K562 (cell line): Measurements from ENCODE around the gene CUEDC2. TPM values are rescaled to one million over a fixed set of nuclear protein-coding genes. Genes with fewer than 3 reads are reported as not detected.

Experiments
- CCAR2 ChIP-seq: fragments of 200-400 bp; formaldehyde crosslinking; IDR thresholded peaks from 2 replicates; pipeline ENCODE4 v1.6.1; 2017; ENCODE audit warnings: mild to moderate bottlenecking, low read depth, low read length
- ELF2 ChIP-seq: fragments of 250-450 bp; sonication (Bioruptor Pico); IDR thresholded peaks from 2 replicates; pipeline ENCODE4 v1.5.0; 2021; ENCODE audit warnings: mild to moderate bottlenecking
- ETV5 ChIP-seq: sonication (generic); formaldehyde crosslinking; IDR thresholded peaks from 2 replicates; pipeline ENCODE4 v1.4.0; 2020; ENCODE audit warnings: low read depth, mild to moderate bottlenecking, missing genetic modification reagents
- HNRNPK ChIP-seq: fragments of 200-400 bp; formaldehyde crosslinking; IDR thresholded peaks from one replicate; pipeline ENCODE4 v1.6.1; 2018; ENCODE audit warnings: mild to moderate bottlenecking, low read depth, low read length; ENCODE audit not compliant: poor library complexity, severe bottlenecking
- JUNB ChIP-seq: fragments of 450-650 bp; formaldehyde crosslinking; conservative IDR thresholded peaks from 2 replicates; pipeline ENCODE4 v1.4.0; 2020; ENCODE audit warnings: mild to moderate bottlenecking
- TBP ChIP-seq: optimal IDR thresholded peaks from 2 replicates; pipeline ENCODE3; 2011; ENCODE audit warnings: low read depth, low read length, improper control_type of control experiment
- TEAD2 ChIP-seq: fragments of 450-650 bp; IDR thresholded peaks from 2 replicates; pipeline ENCODE4 v1.6.1; 2016; ENCODE audit warnings: missing genetic modification characterization, control low read depth, missing compliant biosample characterization
- ZFP36 ChIP-seq: fragments of 150-350 bp; IDR thresholded peaks from 2 replicates; pipeline ENCODE4 v1.6.1; 2018; ENCODE audit warnings: low read length, low read depth; ENCODE audit not compliant: partially characterized antibody
- ZSCAN32 ChIP-seq: fragments of 450-650 bp; formaldehyde crosslinking; IDR thresholded peaks from 2 replicates; pipeline ENCODE4 v1.4.0; 2020; ENCODE audit warnings: mild to moderate bottlenecking, moderate library complexity
- polyA plus RNA-seq, 8 experiments: library from polyadenylated mRNA; depleted of rRNA in 4 of 8; stranded (reverse) in 5 of 8; unstranded in 3 of 8; fragments of >200 nt; fragmentation: Nextera tagmentation in 2 of 8; fragmentation: Illumina TruSeq in 1 of 8; extraction: Ambion mirVana in 2 of 8; extraction: Trizol in 1 of 8; gene quantifications; 2 replicates each; pipeline versions ENCODE4 v1.2.1 to v1.2.3, GENCODE V29; 2011 to 2014; ENCODE audit warnings: inconsistent platforms in 1 of 8, missing spikeins in 1 of 8
- total RNA-seq, 7 experiments: library from RNA; depleted of rRNA in 6 of 7; stranded (reverse); fragments of >200 nt in 6 of 7; fragmentation: Illumina TruSeq in 2 of 7; extraction: Trizol in 2 of 7; gene quantifications; 2 replicates each; pipeline versions ENCODE4 v1.2.1 to v1.2.3, GENCODE V29; 2011 to 2021; ENCODE audit warnings: low replicate concordance in 1 of 7
- TF ChIP-seq, protein P1 (sequence below): fragments of 250-450 bp; sonication (Bioruptor Pico); IDR thresholded peaks from 2 replicates; pipeline ENCODE4 v1.8.0; 2022; ENCODE audit warnings: moderate library complexity, mild to moderate bottlenecking, inconsistent platforms
- TF ChIP-seq, protein P2 (sequence below): sonication (generic); IDR thresholded peaks from 2 replicates; pipeline ENCODE4 v1.6.1; 2016

The CUEDC2 gene
- total and polyA plus RNA-seq, 9 of the 15 experiments (the other 6 are each of a cell fraction or from before 2014, with no cell fraction given): 8.5 to 48.9 (median 27.4) TPM

DNA sequence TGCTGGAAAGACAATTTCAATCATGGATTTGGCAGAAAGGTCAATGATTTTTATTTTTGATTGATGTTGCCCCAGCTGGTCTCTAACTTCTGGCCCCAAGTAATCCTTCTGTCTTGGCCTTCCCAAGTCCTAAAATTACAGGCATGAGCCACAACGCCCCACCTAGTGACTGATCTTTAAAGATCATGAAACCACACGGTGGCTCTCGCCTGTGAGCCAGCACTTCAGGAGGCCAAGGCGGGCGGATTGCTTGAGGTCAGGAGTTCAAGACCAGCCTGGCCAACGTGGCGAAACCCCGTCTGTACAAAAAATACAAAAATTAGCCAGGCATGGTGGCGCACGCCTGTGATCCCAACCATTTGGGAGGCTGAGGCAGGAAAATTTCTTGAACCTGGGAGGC, 31.6 kb upstream of the CUEDC2 start (continued):
- TF ChIP-seq, protein P1, sequence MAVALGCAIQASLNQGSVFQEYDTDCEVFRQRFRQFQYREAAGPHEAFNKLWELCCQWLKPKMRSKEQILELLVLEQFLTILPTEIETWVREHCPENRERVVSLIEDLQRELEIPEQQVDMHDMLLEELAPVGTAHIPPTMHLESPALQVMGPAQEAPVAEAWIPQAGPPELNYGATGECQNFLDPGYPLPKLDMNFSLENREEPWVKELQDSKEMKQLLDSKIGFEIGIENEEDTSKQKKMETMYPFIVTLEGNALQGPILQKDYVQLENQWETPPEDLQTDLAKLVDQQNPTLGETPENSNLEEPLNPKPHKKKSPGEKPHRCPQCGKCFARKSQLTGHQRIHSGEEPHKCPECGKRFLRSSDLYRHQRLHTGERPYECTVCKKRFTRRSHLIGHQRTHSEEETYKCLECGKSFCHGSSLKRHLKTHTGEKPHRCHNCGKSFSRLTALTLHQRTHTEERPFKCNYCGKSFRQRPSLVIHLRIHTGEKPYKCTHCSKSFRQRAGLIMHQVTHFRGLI (CRISPR knock-in tag): no peak
- TF ChIP-seq ETV5 (CRISPR knock-in tag) (no peak), JUNB (CRISPR knock-in tag) (no peak), ZFP36 (peak; percentile 8), ELF2 (CRISPR knock-in tag) (no peak), TBP (peak; percentile 52), ZSCAN32 (CRISPR knock-in tag) (no peak), HNRNPK (no peak), CCAR2 (no peak), TEAD2 (tag) (no peak)
- TF ChIP-seq, protein P2, sequence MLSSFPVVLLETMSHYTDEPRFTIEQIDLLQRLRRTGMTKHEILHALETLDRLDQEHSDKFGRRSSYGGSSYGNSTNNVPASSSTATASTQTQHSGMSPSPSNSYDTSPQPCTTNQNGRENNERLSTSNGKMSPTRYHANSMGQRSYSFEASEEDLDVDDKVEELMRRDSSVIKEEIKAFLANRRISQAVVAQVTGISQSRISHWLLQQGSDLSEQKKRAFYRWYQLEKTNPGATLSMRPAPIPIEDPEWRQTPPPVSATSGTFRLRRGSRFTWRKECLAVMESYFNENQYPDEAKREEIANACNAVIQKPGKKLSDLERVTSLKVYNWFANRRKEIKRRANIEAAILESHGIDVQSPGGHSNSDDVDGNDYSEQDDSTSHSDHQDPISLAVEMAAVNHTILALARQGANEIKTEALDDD: 0 out of 2 replicates have a peak, but pooled peaks have one; percentile 35
